C4-2B (cell line): Measurements from ENCODE around the gene CREB3L1.

Experiments used
- ZFX ChIP-seq: fragments of 450-650 bp; IDR thresholded peaks from 2 replicates; pipeline ENCODE4 v1.6.1; 2017
- TF ChIP-seq, protein P1 (sequence below): fragments of 450-650 bp; conservative IDR thresholded peaks from 2 replicates; pipeline ENCODE4 v1.5.1; 2017; ENCODE audit warnings: mild to moderate bottlenecking

DNA sequence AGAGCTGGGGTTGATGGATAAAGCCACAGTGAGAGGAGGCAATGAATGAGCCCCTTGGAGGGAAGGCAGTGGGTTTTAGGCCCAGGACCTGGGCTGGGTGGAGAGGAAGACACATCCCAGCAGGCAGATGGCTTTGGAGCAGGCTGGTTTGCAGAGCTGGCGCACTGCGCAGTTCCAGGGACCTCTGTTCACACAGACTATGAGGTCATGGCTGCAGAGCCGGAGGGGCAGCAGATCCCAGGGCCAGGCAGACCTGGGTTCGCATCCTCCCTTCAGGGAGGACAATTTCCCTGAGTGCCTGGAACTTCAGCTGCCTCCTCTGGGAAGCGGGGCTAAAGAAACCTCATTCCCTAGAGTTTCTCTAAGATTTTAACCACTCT lies 41.6 kb downstream of the CREB3L1 start:
- TF ChIP-seq, protein P1, sequence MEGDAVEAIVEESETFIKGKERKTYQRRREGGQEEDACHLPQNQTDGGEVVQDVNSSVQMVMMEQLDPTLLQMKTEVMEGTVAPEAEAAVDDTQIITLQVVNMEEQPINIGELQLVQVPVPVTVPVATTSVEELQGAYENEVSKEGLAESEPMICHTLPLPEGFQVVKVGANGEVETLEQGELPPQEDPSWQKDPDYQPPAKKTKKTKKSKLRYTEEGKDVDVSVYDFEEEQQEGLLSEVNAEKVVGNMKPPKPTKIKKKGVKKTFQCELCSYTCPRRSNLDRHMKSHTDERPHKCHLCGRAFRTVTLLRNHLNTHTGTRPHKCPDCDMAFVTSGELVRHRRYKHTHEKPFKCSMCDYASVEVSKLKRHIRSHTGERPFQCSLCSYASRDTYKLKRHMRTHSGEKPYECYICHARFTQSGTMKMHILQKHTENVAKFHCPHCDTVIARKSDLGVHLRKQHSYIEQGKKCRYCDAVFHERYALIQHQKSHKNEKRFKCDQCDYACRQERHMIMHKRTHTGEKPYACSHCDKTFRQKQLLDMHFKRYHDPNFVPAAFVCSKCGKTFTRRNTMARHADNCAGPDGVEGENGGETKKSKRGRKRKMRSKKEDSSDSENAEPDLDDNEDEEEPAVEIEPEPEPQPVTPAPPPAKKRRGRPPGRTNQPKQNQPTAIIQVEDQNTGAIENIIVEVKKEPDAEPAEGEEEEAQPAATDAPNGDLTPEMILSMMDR, result no peak
- no peak for TF ChIP-seq ZFX
